ENCODE results near the gene CHAT.

- TF ChIP-seq POLR2A (IDR thresholded peaks at IDR 0.05) (no peak), CTCF (IDR thresholded peaks at IDR 0.05) (no peak)
These were observed 41.3 kb downstream of the CHAT start for GRCh38 chr10:49655099-49655498.

All from right lobe of liver (tissue), 4 donors.